ENCODE measurements around the gene TMSB15B.
"Not testable (repeated sequence)": the region's sequence is repeated elsewhere in the genome, so short reads cannot be mapped to it uniquely, and the experiment has no call there.

TMSB15B gene

DNA sequence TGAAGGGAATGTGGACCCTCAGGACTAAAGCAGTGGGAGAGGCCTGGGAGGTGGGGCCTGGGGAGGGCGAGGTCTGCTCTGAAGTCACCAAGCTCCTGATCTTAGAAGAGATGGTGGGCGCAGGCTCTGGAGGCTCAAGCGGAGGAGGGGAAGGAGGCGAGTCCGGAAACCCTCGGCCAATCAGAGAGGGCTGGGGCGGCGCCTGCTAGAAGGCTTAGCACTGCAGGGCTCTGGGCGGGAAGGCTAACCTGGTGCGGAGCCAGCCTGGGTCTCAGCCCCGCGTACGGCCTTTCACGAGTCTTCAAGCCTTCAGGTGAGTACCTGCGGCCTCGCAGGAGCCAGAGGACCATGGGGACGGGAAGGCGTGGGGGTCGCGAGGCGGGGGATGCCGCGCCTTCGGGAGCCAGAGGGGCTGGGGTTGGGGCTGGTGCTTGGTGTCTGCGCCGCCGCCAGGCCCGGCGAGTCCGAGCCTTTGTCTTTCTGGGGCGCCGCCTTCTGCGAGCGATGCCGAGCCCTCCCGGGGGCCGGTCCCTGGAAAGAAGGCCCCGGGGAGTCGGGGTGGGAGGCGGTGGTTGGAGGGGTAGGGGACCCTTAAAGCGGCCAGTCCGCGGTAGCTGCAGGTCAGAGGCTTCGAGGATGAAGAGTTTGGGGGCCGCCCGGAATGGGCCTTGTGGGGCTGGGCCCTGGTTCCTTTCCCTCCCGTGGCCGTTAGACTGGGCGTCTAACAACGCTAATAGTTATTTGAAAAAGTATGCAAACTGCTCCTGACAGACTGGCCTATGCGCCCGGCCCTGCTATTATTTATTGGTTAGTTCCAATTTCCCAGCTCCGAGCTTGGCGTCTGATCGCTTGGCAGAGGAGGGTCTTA lies at the start of gene TMSB15B:
TSS of gene TMSB15B (plus strand) at position 217 of the 868 bp plus-strand sequence.
- DNase-seq = not testable (repeated sequence)

DNA sequence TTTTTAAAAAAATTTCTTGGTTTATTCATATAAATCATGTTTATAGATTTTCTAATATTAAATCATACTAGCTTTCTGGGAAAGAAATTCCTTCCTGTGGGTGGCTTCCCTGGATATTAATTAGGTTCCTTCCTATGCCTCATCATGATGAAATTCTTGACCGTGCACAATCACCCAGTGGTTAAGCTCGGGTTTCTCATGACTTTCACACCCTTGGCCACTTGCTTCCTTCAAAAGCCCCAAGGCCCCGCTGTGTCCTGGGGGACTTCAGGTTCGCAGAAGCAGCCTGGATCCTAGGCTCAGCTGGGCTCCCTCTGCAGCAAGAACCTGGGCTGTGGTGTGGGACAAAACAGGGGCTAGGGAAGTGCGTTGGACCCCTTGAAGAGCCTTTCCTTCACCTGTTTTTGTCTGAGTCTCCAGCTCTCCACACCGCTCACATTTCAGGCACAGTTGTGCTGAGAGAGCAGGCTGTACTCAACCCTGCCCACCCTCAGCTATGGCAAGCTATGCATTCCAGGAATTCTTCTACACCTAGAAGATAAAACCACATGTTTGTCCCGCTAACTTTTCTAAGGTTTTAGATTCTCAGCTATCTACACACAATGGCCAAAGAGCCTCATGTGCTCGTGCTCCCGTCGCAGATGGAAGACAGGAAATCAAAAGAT lies 48.9 kb upstream of the TMSB15B start:
- DNase-seq = no peak

DNA sequence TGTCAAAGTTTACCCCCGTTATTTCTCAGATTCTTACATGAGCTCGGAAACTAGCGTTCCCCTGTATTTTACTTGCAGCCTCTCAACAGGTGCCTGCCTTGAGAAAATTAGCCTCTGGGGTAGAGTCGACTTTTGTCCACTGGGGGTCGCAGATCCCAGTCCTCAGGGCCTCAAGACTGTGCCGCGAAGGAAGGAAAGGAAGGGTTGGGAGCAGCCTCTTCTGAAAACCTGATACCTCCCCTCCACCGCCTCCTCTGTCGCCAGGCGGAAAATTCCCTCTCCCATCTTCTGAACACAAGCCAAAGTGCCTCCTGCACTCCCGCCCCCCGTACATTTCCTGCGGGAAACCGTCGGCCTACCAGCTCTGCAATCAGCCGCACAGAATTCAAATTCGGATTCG lies 44.4 kb upstream of the TMSB15B start:
- peak; percentile 2 for DNase-seq

DNA sequence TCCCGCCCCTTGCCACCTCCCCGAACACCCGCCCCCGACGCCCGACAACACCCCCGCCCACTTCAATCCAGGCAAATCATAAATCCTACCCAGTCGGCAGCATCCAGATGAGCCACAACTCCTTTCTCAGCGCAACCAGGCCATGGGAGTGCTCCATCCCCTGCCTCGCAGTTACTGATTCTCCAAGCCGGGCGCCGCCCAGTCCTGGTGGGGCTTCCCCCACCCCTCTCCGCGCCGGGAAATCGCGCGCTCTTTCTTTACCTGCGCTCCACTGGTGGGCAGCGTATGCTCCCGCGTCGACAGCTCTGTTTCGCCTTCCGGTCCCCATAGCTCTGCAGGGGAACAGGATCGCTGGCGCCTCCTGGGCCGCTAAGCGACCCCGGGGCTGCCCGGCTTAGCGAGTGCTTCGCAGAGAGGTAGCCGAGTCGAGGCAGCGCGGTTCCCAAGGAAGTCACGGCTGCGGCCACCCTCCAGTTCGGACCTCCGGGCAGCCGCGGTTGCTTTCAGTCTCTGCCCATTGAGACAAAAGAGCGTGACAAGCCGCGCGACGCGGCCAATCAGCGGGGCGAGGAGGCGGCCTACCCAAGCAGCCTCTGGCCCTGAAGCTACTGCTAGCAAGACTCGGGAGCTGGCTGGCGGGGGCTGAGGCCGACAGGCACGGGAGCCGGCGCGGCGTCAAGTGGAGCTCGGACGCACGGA lies 43.7 kb upstream of the TMSB15B start:
- peak; percentile 9 for DNase-seq

DNA sequence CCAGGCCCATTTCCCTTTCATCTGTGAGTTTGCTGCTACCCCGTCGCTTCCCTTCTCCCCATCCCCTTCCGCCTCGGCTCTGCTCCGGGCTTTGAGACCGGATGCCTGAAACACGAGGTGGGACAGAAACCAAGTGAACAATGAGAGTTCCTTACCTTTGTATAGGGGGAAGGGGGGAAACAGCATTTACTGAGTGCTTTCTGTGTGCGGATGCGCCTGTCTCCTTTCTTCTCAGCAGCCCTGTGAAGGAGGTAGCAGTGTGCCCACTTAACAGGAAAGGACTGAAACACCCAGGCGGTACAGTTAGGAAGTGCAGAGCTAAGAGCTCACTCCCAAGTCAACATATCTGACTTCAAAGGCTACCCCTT lies 43.2 kb upstream of the TMSB15B start:
- no peak for DNase-seq

DNA sequence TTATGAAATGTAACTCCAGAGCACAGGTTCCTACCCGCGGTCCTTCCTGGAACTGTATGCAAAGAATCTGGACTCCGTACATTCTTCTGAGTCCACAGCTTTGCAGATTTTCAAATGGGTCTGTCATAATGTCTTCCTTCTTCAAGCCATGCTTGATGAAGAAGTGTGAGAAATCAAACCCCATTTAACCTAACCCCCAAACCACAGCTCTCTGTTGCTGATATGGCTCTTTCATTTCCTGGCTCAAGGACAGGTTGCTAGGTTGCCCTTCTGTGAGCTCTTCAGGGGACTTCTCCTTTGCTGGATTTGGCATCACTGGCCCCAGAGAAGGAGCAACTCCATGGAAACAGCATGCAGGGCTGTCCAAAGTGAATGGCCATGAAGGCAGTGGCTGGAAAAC lies 41.9 kb upstream of the TMSB15B start:
- not testable (repeated sequence) for DNase-seq

DNA sequence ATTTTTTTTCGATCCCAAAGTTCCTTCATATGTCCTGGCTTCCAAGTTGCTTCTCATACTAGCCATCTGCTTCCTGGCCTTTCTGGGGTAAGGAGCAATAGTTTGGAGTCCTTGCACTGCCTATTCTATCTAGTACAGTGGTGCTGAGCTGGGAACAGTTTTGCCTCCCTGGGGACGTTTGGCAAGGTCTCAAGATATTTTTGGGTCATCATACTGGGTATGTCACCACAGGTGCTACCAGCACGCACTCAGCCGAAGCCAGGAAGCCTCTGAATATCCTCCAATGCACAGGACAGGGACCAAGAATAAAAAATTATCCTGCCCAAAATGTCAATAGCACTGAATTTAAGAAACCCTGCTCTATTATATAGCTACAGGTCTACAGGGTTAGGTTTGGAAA lies 35.4 kb upstream of the TMSB15B start:
- no peak for DNase-seq

DNA sequence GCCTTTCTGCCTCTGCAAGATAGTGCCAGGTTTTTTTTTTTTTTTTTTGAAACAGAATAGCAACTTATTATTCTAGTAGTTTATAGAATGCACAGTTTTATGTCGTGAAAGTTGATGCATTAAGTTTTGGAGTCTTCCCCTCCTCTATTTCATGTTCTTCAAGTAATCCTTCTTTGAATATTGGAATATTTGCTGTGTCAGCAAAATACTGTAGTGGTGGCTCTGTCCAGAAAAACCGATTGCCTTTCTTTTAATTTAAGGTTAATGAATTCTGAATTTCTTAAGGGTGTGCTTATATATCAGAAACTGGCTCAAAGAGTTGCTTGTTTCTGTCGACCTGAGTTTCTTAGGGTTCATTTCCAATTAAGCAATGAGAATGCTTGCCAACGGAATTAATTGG lies 34.8 kb upstream of the TMSB15B start:
- DNase-seq = no peak

DNA sequence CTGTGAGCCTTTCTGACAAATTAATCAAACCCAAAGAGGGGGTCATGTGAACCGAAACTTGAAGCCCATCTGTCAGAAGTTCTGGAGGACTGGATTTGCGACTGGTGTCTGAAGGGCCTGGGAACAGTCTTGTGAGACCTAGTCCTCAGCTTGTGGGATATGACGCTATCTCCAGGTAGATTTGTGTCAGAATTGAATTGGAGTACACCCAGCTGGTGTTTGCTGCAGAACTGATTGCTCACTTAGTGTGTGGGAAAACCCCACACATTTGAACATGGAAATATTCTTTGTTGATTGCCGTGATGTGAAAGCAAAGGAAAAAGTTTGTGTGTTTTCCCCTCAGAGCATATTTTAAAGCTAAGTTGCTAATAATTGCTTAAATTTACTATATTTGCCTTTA lies 30.3 kb upstream of the TMSB15B start:
- DNase-seq = no peak

DNA sequence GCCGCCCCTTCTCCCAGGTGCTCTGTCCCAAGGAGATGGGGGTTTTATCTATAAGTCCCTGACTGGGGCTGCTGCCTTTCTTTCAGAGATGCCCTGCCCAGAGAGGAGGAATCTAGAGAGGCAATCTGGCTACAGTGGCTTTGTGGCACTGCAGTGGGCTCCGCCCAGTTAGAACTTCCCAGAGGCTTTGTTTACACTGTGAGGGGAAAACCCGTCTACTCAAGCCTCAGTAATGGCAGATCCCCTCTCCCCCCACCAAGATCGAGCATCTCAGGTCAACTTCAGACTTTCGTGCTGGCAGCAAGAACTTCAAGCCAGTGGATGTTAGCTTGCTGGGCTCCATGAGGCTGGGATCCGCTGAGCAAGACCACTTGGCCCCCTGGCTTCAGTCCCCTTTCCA lies 22.2 kb upstream of the TMSB15B start:
- not testable (repeated sequence) for DNase-seq

DNA sequence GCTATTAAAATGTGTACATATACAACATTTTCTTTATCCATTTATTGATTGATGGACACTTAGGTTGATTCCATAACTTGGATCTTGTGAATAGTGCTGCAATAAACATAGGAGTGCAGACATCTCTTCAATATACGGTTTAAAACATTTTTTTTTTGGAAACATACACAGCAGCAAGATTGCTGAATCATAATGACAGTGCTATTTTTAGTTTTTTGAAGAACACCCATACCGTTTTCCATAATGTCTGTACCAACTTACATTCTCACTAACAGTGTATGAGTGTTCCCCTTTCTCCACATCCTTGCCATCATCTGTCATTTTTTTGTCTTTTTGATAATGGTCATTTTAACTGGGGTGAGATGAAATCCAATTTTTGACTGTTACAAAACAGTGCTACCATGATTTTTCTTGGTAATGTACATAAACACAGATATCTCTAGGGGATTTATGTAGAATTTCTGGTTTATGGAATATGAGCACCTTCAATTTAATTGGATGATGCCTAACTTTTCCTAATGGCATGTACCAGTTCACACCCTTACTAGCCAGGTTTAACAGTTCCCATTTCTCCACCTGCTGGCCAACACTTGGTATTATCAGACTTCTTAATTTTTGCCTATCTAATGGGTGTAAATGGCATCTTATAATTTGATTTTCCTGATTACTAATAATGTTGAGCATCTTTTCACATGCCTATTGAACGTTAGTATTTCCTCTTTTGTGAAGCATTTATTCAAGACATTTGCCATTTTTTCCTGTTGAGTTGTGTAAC lies 21.0 kb upstream of the TMSB15B start:
- no peak for DNase-seq

DNA sequence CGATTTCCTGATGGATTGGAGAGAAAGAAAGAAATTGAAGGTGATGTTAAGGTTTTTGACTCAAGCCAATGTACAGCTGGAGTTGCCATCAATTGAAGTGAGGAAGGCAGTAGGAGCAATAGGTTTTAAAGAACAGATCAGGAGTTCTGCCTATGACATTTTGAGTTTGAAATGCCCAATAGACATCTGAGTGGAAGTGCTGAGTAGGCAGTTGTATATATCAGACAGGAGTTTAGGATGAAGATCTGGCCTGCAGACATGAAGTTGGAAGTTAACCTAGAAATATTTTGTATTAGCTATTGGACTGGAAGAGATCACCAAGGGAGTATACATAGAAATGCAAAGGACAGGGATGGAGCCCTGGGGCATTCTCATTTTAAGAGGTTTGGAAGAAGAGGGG lies 12.9 kb upstream of the TMSB15B start:
- DNase-seq = no peak

DNA sequence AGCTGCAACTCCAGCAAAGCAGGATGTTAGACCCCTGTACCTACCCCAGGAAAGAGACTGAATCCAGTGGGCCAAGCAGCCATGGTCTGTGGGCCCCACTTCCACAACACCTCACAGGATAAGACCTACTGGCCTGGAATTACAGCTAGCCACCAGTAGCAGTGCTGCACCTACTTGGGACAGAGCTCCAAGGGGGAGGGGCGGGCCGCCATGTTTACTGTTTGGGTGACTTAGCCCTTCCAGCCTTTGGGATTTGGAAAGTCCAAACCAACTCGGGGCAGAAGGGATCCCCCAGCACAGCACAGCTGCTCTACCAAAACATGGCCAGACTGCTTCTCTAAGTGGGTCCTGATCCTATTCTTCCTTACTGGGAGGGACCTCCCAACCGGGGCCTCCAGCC lies 9.1 kb upstream of the TMSB15B start:
- DNase-seq = no peak

DNA sequence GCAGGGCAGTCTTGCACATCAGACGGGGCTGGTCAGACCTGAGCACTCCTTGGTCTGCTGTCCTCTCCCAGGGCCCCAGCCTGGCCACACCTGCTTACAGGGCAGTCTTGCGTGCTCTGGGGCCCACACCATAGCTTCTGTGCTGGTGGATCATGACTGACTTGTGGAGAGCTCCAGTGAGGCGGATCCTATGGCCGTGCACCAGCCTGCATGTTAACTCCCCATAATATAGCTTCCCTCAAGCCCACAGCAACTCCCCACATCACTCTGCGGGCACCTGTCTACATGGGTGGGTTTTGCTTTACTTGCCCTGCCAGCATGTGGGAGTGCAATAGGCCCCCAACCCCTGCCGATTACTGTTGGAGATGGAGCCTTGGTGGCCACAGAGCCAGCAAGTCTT lies 8.2 kb upstream of the TMSB15B start:
- DNase-seq = no peak

DNA sequence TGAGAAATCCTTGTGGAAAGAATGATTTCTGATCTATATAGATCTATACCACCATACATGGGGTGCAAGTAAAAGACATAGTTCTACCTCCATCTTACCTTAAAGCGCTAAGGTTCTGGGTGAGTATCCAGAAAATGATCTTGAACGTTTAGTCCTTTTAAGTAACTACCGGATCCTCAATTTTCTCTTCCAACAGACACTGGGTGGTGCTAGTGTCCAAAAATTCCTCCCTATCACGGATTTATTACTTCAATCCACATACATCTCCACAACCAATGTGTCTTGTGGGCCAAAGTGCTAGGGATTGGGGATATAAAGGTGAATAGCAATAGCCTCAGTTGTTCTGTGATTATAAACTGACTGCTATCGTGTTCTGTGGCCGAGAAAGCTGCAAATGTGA lies 1.8 kb upstream of the TMSB15B start:
- not testable (repeated sequence) for DNase-seq

DNA sequence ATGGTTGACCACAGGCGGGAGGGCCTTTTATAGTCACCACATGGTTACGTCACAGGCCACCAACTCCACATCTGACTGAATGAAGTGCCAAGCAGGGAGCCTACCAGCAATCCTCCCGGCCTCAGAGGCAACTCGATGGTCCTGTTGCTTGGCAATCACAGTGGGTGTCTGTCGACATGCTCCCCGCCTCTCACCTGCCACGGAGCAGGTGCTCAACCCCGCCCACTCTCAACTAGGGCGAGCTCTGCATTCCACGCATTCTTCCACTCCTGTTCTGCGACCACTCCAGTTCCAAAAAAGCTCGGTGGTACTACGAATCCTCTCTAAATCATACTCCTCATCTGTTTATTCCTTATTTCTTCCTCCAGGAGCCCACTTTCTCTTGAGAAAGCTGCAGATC lies 21.1 kb downstream of the TMSB15B start:
- DNase-seq = not testable (repeated sequence)

DNA sequence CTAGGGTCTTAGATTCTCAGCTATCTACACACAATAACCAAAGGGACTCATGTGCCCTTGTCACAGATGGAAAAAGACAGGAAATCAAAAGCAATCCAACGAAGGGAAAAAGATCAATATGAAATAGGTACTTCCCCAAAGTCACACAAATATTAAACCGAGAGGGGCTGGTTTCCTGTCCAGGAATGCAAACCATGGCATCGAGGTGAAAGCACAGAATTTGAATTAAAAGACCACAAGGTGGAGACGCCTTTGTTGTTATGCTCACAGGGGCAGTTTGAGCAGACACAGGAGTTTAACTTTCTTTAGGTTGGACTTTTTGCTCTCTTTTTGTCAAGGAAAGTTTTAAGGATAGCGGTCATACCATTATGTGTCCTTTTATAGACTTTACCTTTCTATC lies 36.8 kb downstream of the TMSB15B start:
- no peak for DNase-seq

DNA sequence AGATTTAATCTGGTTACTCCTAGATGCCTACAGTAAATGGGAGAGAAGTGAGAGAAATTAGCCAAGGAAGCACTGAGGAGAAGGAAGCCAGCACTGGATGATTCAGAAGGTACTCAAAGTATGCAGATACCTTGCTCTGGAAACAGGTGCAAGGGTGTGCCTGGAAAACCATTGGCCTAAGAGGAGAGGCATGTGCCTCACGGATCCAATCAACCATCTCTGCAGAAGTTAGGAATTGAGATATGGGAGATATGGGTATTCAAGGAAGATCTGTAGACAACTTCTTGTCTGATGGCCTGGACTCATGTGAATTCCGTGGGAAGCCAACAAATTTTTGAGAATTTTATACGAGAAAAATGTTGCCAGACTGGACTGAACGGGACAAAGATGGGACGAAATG lies 46.4 kb downstream of the TMSB15B start:
- DNase-seq = no peak

DNA sequence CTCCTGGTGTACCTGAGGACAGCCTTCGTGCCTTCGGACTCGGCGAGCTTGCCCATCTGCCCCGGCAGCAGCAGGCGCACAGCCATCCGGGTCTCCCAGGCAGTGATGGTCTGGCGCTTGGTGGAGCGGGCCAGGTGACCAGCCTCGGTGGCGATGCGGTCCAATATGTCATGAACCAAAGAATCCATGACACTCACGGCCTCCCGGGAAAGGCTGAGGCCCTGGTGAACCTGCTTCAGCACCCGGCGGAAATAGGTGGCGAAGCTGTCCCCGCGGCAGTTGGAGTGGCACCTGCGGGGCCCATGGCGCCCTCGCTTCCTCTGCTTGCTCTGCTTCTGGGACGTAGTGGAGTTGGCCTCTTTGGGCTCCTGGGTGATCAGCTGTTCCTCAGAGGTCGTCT lies 50.7 kb downstream of the TMSB15B start:
- DNase-seq = no peak

DNA sequence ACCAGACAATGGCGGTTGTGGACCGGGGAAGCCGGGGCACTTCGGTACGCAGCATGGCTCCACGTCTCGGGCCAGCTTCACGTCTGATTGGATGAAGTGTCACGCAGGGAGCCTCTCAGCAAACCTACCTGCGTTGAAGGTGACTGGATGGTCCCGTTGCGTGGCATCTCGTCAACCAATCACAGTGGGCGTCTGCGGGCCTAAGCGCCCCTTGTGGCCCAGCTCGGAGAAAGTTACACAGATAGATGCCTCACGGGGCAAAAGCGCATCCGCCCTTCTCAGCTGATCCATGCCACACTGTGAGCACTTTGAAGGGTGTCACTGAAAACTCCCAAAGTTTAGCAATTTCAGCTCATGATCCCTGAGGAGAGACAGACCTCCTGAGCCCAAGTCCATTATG lies 51.2 kb downstream of the TMSB15B start, which contains the start of gene H2BW1:
TSS of gene H2BW1 (minus strand) at position 103 of the 400 bp plus-strand sequence. CDS start 132 bp downstream, outside the sequence.
- no peak for DNase-seq

DNA sequence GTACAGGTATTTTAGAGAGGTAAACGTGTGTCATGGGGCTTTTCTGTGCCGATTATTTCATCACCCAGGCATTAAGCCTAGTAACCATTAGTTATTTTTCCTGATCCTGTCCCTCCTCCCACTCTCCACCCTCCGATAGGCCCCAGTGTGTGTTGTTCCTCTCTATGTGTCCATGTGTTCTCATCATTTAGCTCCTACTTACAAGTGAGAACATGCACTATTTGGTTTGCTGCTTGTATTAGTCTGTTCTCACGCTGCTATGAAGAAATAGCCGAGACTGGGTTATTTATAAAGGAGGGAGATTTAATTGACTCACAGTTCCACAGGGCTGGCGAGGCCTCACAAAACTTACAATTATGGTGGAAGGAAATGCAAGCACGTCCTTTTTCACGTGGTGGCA lies 53.1 kb downstream of the TMSB15B start:
- not testable (repeated sequence) for DNase-seq

Measured in KG1 (cell line).